ENCODE data around the gene MLLT10. TPM values are rescaled to one million over a fixed set of nuclear protein-coding genes. Genes with fewer than 3 reads are reported as not detected.
A peak's percentile ranks its signal among the peaks of the same experiment; 100 is the strongest.

MLLT10 gene
- total and polyA plus RNA-seq, 2 of the 8 experiments (the other 6 are each of a cell fraction or from before 2014, with no cell fraction given): 53.1 to 62.1 TPM

DNA sequence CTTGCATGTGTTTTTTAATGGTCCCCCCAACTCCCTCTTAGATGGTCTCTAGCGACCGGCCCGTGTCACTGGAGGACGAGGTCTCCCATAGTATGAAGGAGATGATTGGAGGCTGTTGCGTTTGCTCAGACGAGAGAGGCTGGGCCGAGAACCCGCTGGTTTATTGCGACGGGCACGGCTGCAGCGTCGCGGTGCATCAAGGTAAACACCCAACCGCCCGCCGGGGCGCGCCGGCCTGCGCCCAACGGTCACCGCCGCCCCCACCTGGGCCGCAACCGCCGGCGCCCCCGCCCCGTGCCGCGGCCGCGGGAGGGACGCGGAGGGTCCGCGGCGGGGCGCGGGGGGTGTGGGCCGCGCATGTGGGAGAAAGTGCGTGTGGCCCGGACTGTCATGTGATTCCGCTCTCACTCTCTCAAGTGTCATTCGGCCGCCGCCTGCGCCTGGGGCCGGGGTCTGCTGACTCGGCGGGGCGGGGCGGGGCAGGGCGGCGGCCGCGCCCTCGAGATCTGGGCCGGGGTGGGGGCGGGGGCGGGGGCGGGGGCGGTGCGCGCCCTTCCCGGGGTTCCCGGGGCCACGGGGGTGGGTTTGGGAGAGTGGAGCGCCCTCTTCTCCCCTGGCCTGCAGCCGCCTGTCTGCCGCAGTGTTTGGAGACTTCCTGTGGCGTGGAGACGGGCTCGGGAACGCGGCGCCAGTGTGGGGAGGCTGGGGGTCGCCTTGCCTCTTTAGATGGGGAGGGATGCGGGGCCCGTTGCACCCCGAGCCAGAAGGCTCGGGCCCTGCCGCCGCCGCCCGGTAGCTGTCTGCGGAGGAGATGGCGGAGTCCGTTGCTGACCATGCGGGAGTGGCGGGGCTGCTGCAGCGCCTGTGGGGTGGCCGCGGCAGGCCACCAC lies 817 bp downstream of the MLLT10 start (continued):
- TF ChIP-seq SRF (IDR thresholded peaks at IDR 0.05; ENCODE audit: low read depth, low read length) (no peak), ATF3 (IDR thresholded peaks at IDR 0.05; ENCODE audit: insufficient read depth, low read depth, low read length) (no peak), YY1 (IDR thresholded peaks at IDR 0.05; ENCODE audit: low read depth, low read length) (no peak), TAF7 (optimal IDR thresholded peaks at IDR 0.05; ENCODE audit: borderline replicate concordance, low read depth, low read length) (no peak), SIRT6 (IDR thresholded peaks at IDR 0.05; ENCODE audit: low read length) (no peak), FOSL1 (IDR thresholded peaks at IDR 0.05; ENCODE audit: insufficient read depth, low read depth, low read length) (no peak), RFX5 (IDR thresholded peaks at IDR 0.05; ENCODE audit: borderline replicate concordance, low read depth, low read length) (no peak), KDM1A (IDR thresholded peaks at IDR 0.05; ENCODE audit: borderline replicate concordance, low read length) (no peak), POU5F1 (IDR thresholded peaks at IDR 0.05; ENCODE audit: low read depth, low read length) (no peak), KDM5A (IDR thresholded peaks at IDR 0.05; ENCODE audit: low read length) (no peak), RAD21 (IDR thresholded peaks at IDR 0.05 in 1 of 2, conservative IDR thresholded peaks at IDR 0.05 in 1 of 2; ENCODE audit: low read depth in 2 of 2, low read length in 2 of 2) (0 out of 4 replicates have a peak, but pooled peaks of 1 of the 2 experiments have one; percentile 16), NRF1 (IDR thresholded peaks at IDR 0.05; ENCODE audit: low read depth, low read length) (no peak), RXRA (IDR thresholded peaks at IDR 0.05; ENCODE audit: insufficient read depth, low read depth, low read length) (no peak)
